Vagina (tissue), 2 donors: ENCODE data around the gene HOXB5. TPM values are rescaled to one million over a fixed set of nuclear protein-coding genes. Genes with fewer than 3 reads are reported as not detected.

Source experiments
- DNase-seq, 2 donors: peaks; one replicate each; pipeline ENCODE4 v3.0.0-alpha.2; 2017; ENCODE audit errors: extremely low spot score in 2 of 2
- H3K27ac ChIP-seq: fragments of 200-600 bp; sonication (generic); one replicate; pipeline ENCODE4 v1.5.1; 2019
- H3K27me3 ChIP-seq: fragments of 200-600 bp; sonication (generic); one replicate; pipeline ENCODE4 v1.5.1; 2019
- H3K36me3 ChIP-seq, 2 donors: fragments of 200-600 bp; sonication (generic); one replicate each; pipeline ENCODE4 v1.5.1; 2017 to 2019
- H3K4me1 ChIP-seq: fragments of 200-600 bp; sonication (generic); one replicate; pipeline ENCODE4 v1.5.1; 2019
- H3K4me3 ChIP-seq, 2 donors: fragments of 200-600 bp; sonication (generic); 1 replicate in 1 of 2; 2 replicates in 1 of 2; pipeline ENCODE4 v1.5.1; 2016 to 2019
- H3K9me3 ChIP-seq: fragments of 200-600 bp; sonication (generic); one replicate; pipeline ENCODE4 v1.5.1; 2019
- CTCF ChIP-seq, 3 experiments: fragments of 450-650 bp in 2 of 3; fragments of 200-600 bp in 1 of 3; sonication (generic) in 1 of 3; IDR thresholded peaks; one replicate each; pipeline ENCODE4 v1.5.1; 2017 to 2019; ENCODE audit warnings: antibody characterized with exemption in 3 of 3, mild to moderate bottlenecking in 2 of 3, moderate library complexity in 2 of 3
- POLR2A ChIP-seq, 2 donors: fragments of 450-650 bp; IDR thresholded peaks; one replicate each; pipeline ENCODE4 v1.6.1; 2017; ENCODE audit warnings: antibody characterized with exemption in 2 of 2, mild to moderate bottlenecking in 2 of 2, moderate library complexity in 2 of 2
- POLR2AphosphoS5 ChIP-seq, 2 donors: sonication (generic); formaldehyde crosslinking; IDR thresholded peaks; one replicate each; pipeline ENCODE4 v1.9.0; 2017; ENCODE audit warnings: antibody characterized with exemption in 2 of 2, mild to moderate bottlenecking in 2 of 2, low read depth in 1 of 2; ENCODE audit not compliant: insufficient read depth in 1 of 2
- intact Hi-C: fragments of 100-400 bp; cut with DNase I; formaldehyde crosslinking; loops from one replicate; pipeline ENCODE4 v1.15.1; 2023
- total RNA-seq: library from RNA; depleted of rRNA; stranded (reverse); fragments of >200 nt; gene quantifications from one replicate; pipeline ENCODE4 v1.2.3, GENCODE V29; 2016

HOXB5 gene
- total RNA-seq, 1 donor from 2014 or later = 0.74 TPM

GRCh38 chr17:48556229-48556575 lies 37.4 kb downstream of the HOXB5 start:
- Histone ChIP-seq H3K27ac (peak overlapping the region; percentile 68), H3K4me3 (no peak overlapping the region), H3K36me3 (no peaks in the 10 kb centered on the region), H3K27me3 (no peaks in the 10 kb centered on the region), H3K4me1 (peaks cover 27% of the 10 kb centered on the region), H3K9me3 (no peaks in the 10 kb centered on the region)
- TF ChIP-seq POLR2AphosphoS5 (IDR thresholded peaks at IDR 0.05; ENCODE audit: insufficient read depth in 1 of 2, low read depth in 1 of 2) (no peak), POLR2A (IDR thresholded peaks at IDR 0.05) (no peak), CTCF (IDR thresholded peaks at IDR 0.05) (no peak)
- DNase-seq = no peak
- intact Hi-C loops = no loop called here

GRCh38 chr17:48555258-48556228 lies 38.0 kb downstream of the HOXB5 start:
- Histone ChIP-seq H3K4me3 (peak overlapping the region; percentile 41 to 45), H3K36me3 (no peaks in the 10 kb centered on the region), H3K4me1 (peaks cover 27% of the 10 kb centered on the region), H3K9me3 (no peaks in the 10 kb centered on the region), H3K27me3 (no peaks in the 10 kb centered on the region), H3K27ac (peak overlapping the region; percentile 68)
- intact Hi-C loops = no loop called here
- DNase-seq = no peak
- TF ChIP-seq CTCF (IDR thresholded peaks at IDR 0.05) = no peak
- TF ChIP-seq POLR2AphosphoS5 (IDR thresholded peaks at IDR 0.05; ENCODE audit: insufficient read depth in 1 of 2, low read depth in 1 of 2) = no peak
- no peak for TF ChIP-seq POLR2A (IDR thresholded peaks at IDR 0.05)

DNA sequence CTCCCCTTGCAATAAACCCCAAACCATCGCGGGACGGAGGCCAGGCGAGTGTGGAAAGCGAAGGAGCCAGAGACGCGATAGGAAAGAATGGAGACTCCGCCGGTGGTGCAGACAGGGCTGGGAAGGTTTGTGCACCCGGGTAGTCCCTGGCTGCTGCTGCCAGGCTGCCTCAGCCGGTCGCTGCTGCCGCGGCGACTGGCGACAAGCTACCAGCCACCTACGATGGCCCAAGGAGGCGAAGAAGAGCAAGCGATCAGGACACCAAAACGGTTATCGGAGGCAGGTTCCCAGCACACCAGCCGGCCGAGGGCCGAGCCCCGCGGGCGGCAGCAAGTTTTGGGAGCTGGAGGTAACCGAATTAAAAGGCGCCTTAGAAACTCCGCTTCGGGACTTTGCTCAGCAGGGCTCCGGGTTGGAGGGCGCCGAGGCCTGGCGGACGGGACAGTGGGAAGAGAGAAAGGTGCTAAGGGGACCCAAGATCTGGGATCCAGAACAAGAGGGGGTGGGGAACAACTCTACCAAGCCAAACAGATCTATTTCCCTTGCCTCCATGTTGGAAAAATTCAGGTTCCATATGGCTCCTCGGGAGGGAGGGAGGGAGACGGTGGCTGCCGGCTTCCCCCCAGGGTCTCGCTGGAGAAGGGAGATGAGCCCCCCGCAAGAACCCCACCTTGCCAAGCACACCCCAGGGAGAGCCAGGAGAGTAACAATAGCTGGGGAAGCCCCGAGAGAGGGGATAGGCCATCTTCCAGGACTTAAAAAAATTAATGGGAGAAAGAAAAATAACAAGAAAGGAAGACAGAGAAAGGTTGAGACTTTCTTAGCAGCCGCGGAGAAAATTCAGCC lies 38.9 kb downstream of the HOXB5 start:
- intact Hi-C loops = no loop called here
- Histone ChIP-seq H3K36me3 (no peaks in the 10 kb centered on the region), H3K27ac (peak overlapping the region; percentile 60), H3K27me3 (no peaks in the 10 kb centered on the region), H3K4me1 (peaks cover 22% of the 10 kb centered on the region), H3K4me3 (peak overlapping the region; percentile 41 to 45), H3K9me3 (no peaks in the 10 kb centered on the region)
- TF ChIP-seq POLR2AphosphoS5 (IDR thresholded peaks at IDR 0.05; ENCODE audit: insufficient read depth in 1 of 2, low read depth in 1 of 2) (no peak), POLR2A (IDR thresholded peaks at IDR 0.05) (no peak), CTCF (IDR thresholded peaks at IDR 0.05) (no peak)
- no peak for DNase-seq

DNA sequence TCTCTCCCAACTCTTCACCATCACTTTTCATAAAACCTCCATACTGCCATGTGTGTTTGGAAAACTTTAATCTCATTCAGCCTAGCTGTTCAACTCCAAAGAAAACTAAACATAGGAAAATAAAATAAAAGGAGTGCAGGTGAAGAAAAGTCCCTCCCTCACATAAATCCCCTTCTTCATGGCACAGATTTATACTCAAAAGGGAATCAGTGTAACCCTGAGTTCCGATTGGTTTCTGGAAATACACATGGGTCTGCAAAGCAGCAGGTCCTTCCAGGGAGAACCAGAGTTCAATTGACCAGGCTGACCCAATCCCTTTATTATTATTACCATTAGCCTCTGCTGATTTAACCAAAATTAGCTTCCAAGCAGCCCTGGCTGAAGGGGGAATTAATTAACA lies 39.8 kb downstream of the HOXB5 start:
- intact Hi-C loops = no loop called here
- Histone ChIP-seq H3K27me3 (no peaks in the 10 kb centered on the region), H3K36me3 (no peaks in the 10 kb centered on the region), H3K4me1 (peaks cover 22% of the 10 kb centered on the region), H3K27ac (no peak overlapping the region), H3K9me3 (no peaks in the 10 kb centered on the region), H3K4me3 (no peak overlapping the region)
- TF ChIP-seq POLR2A (IDR thresholded peaks at IDR 0.05) (no peak), POLR2AphosphoS5 (IDR thresholded peaks at IDR 0.05; ENCODE audit: insufficient read depth in 1 of 2, low read depth in 1 of 2) (no peak), CTCF (IDR thresholded peaks at IDR 0.05) (no peak)
- DNase-seq = no peak
